ENCODE measurements around the gene BAX. TPM values are rescaled to one million over a fixed set of nuclear protein-coding genes. Genes with fewer than 3 reads are reported as not detected.

The BAX gene
- total and polyA plus RNA-seq, 2 of the 13 experiments (the other 11 are each of a cell fraction or from before 2014, with no cell fraction given) = 139 to 176 TPM

DNA sequence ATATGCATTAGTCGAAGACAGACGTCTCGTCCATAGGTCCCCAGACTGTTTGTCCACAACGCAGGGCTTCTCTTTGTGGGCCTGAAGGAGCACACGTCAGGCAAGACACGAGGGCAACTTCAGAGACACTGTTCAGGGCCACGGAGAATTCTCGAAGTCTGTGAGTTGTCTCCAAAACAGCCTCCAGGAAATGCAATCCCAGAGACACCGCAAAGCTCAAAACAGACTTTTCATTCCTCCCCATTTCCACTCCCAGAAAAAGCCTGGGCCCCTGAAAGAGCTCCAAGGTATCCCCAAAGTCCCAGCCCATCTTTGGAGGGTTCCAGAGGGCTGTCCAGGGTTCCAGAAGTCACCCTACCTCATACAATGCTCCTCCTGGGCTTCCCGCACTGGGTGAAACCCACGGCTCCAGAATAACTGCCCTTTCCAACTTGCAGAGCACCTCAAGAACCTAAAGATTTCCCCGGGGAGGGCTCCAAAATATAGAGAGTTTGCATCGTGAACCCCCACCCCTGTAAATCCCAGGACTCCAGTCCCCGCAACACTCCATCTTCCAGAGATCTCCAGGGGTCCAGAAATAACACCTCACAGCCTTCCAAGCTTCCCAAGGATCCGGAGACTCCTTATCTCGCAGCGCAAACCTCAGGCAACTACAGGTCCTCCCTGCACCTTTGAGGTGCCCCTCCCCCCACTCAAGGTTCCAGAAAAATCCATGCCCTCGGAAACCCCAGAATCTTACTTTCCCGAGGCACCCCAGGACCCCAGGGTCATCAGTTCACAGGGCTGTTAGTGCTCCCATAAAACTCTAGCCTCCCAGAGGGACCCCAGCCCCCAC is 9.7 kb downstream of the BAX start (continued):
- TF ChIP-seq, protein P1, sequence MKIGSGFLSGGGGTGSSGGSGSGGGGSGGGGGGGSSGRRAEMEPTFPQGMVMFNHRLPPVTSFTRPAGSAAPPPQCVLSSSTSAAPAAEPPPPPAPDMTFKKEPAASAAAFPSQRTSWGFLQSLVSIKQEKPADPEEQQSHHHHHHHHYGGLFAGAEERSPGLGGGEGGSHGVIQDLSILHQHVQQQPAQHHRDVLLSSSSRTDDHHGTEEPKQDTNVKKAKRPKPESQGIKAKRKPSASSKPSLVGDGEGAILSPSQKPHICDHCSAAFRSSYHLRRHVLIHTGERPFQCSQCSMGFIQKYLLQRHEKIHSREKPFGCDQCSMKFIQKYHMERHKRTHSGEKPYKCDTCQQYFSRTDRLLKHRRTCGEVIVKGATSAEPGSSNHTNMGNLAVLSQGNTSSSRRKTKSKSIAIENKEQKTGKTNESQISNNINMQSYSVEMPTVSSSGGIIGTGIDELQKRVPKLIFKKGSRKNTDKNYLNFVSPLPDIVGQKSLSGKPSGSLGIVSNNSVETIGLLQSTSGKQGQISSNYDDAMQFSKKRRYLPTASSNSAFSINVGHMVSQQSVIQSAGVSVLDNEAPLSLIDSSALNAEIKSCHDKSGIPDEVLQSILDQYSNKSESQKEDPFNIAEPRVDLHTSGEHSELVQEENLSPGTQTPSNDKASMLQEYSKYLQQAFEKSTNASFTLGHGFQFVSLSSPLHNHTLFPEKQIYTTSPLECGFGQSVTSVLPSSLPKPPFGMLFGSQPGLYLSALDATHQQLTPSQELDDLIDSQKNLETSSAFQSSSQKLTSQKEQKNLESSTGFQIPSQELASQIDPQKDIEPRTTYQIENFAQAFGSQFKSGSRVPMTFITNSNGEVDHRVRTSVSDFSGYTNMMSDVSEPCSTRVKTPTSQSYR (CRISPR knock-in tag; IDR thresholded peaks at IDR 0.05; ENCODE audit: borderline replicate concordance) = peak; percentile 92
- TF ChIP-seq, protein P2, sequence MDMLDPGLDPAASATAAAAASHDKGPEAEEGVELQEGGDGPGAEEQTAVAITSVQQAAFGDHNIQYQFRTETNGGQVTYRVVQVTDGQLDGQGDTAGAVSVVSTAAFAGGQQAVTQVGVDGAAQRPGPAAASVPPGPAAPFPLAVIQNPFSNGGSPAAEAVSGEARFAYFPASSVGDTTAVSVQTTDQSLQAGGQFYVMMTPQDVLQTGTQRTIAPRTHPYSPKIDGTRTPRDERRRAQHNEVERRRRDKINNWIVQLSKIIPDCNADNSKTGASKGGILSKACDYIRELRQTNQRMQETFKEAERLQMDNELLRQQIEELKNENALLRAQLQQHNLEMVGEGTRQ (IDR thresholded peaks at IDR 0.05; ENCODE audit: low read depth, low read length) = no peak
- TF ChIP-seq, protein P2 (CRISPR knock-in tag; IDR thresholded peaks at IDR 0.05; ENCODE audit: borderline replicate concordance) = 0 out of 2 replicates have a peak, but pooled peaks have one; percentile 0
- no peak for TF ChIP-seq ZNF547 (CRISPR knock-in tag; IDR thresholded peaks at IDR 0.05)
- TF ChIP-seq, protein P3, sequence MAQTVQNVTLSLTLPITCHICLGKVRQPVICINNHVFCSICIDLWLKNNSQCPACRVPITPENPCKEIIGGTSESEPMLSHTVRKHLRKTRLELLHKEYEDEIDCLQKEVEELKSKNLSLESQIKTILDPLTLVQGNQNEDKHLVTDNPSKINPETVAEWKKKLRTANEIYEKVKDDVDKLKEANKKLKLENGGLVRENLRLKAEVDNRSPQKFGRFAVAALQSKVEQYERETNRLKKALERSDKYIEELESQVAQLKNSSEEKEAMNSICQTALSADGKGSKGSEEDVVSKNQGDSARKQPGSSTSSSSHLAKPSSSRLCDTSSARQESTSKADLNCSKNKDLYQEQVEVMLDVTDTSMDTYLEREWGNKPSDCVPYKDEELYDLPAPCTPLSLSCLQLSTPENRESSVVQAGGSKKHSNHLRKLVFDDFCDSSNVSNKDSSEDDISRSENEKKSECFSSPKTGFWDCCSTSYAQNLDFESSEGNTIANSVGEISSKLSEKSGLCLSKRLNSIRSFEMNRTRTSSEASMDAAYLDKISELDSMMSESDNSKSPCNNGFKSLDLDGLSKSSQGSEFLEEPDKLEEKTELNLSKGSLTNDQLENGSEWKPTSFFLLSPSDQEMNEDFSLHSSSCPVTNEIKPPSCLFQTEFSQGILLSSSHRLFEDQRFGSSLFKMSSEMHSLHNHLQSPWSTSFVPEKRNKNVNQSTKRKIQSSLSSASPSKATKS (CRISPR knock-in tag; IDR thresholded peaks at IDR 0.05) = no peak
- TF ChIP-seq POLR2G (IDR thresholded peaks at IDR 0.05; ENCODE audit: low read depth, low read length) = peak; percentile 57
- TF ChIP-seq SPEN (CRISPR knock-in tag; IDR thresholded peaks at IDR 0.05; ENCODE audit: low read depth) = peak; percentile 4; the same call in 1 of the 2 replicates
- TF ChIP-seq, protein P4, sequence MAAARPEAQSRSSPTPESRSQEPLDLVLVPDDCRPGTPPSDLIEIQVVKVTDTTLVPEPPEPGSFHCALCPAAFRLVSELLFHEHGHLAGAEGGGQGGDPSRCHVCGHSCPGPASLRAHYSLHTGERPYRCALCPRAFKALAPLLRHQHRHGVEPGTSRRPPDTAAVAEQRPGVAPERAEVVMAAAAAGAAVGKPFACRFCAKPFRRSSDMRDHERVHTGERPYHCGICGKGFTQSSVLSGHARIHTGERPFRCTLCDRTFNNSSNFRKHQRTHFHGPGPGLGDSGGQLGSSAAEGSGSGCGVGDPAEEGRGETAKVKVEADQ (CRISPR knock-in tag; IDR thresholded peaks at IDR 0.05; ENCODE audit: borderline replicate concordance) = no peak
- no peak for TF ChIP-seq FOXA1 (IDR thresholded peaks at IDR 0.05)
- TF ChIP-seq FOXA1 (CRISPR knock-in tag; IDR thresholded peaks at IDR 0.05) = no peak
